HCT116 (cell line): ENCODE results near the gene CNTNAP2. TPM values are rescaled to one million over a fixed set of nuclear protein-coding genes. Genes with fewer than 3 reads are reported as not detected.

Source experiments
- ATAC-seq: fragments of 200-7000 bp; cut with Tn5 transposase; 2 replicates; pipeline ENCODE4 v1.9.1; 2020; ENCODE audit warnings: mild to moderate bottlenecking, moderate library complexity
- BruUV-seq: library from RNA; stranded (reverse); fragments of 400-500 nt; replicated peaks from 2 replicates; lab custom pipeline; 2021; lab: Mats Ljungman, UMichigan
- CTCF ChIA-PET: fragments of 300-600 bp; sonication (Branson Sonifier 250); formaldehyde crosslinking; loops from one replicate; lab custom pipeline; 2021; ENCODE audit warnings: antibody characterized with exemption; lab: Charles Lee
- POLR2A ChIA-PET: fragments of 300-600, 350-600 bp; sonication (Branson Sonifier 250); formaldehyde crosslinking; loops from one replicate; lab custom pipeline; 2021; ENCODE audit warnings: antibody characterized with exemption; lab: Charles Lee
- RAD21 ChIA-PET, 2 experiments: fragments of 300-600 bp; sonication (Branson Sonifier 250); formaldehyde crosslinking; loops; one replicate each; lab custom pipeline; 2023; ENCODE audit warnings: low total read pairs in 2 of 2; ENCODE audit not compliant: uncharacterized antibody in 2 of 2, unreplicated experiment in 2 of 2, low non-redundant PET in 1 of 2; lab: Charles Lee
- DNase-seq: peaks from one replicate; pipeline ENCODE4 v3.0.0-alpha.2; 2010; ENCODE audit warnings: low read depth, low spot score
- H2AFZ ChIP-seq: fragments of 200-600 bp; shearing (Covaris generic), sonication (generic); 2 replicates; pipeline ENCODE4 v1.6.1; 2017; ENCODE audit warnings: low read depth, mixed run types, mixed read lengths, antibody characterized with exemption, low read length; ENCODE audit not compliant: poor library complexity, severe bottlenecking
- H3K27ac ChIP-seq: 2 replicates; pipeline ENCODE4 v1.5.1; 2012; ENCODE audit warnings: low read depth, low read length
- H3K27me3 ChIP-seq: fragments of 200-600 bp; sonication (generic); 2 replicates; pipeline ENCODE4 v1.6.1; 2016; ENCODE audit warnings: mixed run types, low read length, mixed read lengths; ENCODE audit not compliant: insufficient read depth
- H3K36me3 ChIP-seq, 2 experiments: fragments of 200-500 bp in 1 of 2; fragments of 200-600 bp in 1 of 2; sonication (Bioruptor generic) in 1 of 2; sonication (generic) in 1 of 2; 2 replicates each; pipeline versions ENCODE4 v1.5.1 to v1.6.1; 2014 to 2016; ENCODE audit warnings: low read length in 2 of 2, inconsistent platforms in 1 of 2, mixed read lengths in 1 of 2, mixed run types in 1 of 2; ENCODE audit not compliant: insufficient read depth in 2 of 2, control insufficient read depth in 1 of 2
- H3K4me1 ChIP-seq, 2 experiments: fragments of 200-600 bp in 1 of 2; sonication (generic) in 1 of 2; 2 replicates each; pipeline versions ENCODE4 v1.5.1 to v1.6.1; 2012 to 2017; ENCODE audit warnings: low read length in 2 of 2, inconsistent platforms in 1 of 2, mild to moderate bottlenecking in 1 of 2, mixed read lengths in 1 of 2, mixed run types in 1 of 2, moderate library complexity in 1 of 2; ENCODE audit not compliant: insufficient read depth in 2 of 2, control insufficient read depth in 1 of 2
- H3K4me2 ChIP-seq: fragments of 200-600 bp; sonication (generic); 2 replicates; pipeline ENCODE4 v1.6.1; 2017; ENCODE audit warnings: mixed run types, low read length, mixed read lengths
- H3K4me3 ChIP-seq, 2 experiments: fragments of 200-600 bp in 1 of 2; sonication (generic) in 1 of 2; replicated peaks in 1 of 2; 2 replicates each; pipeline ENCODE4 v1.5.1; 2011 to 2016; ENCODE audit warnings: low read length in 2 of 2, control low read depth in 1 of 2, low read depth in 1 of 2, mild to moderate bottlenecking in 1 of 2, mixed read lengths in 1 of 2, mixed run types in 1 of 2
- H3K79me2 ChIP-seq: fragments of 200-600 bp; sonication (generic); 2 replicates; pipeline ENCODE4 v1.6.1; 2017; ENCODE audit warnings: mild to moderate bottlenecking, mixed run types, low read length, moderate library complexity, mixed read lengths; ENCODE audit not compliant: insufficient read depth
- H3K9ac ChIP-seq: fragments of 200-600 bp; sonication (generic); 2 replicates; pipeline ENCODE4 v1.6.1; 2016; ENCODE audit warnings: low read length, mixed read lengths
- H3K9me2 ChIP-seq: fragments of 200-600 bp; sonication (generic), shearing (Covaris generic); 2 replicates; pipeline ENCODE4 v1.6.1; 2017; ENCODE audit warnings: mixed run types, mild to moderate bottlenecking, moderate library complexity; ENCODE audit not compliant: insufficient read depth
- H3K9me3 ChIP-seq, 2 experiments: fragments of 200-500 bp in 1 of 2; fragments of 200-600 bp in 1 of 2; sonication (Bioruptor generic) in 1 of 2; sonication (generic) in 1 of 2; 2 replicates each; pipeline ENCODE4 v1.6.1; 2014 to 2017; ENCODE audit warnings: low read length in 2 of 2, mixed read lengths in 2 of 2, inconsistent platforms in 1 of 2, low read depth in 1 of 2, mild to moderate bottlenecking in 1 of 2, mixed run types in 1 of 2, moderate library complexity in 1 of 2; ENCODE audit not compliant: control insufficient read depth in 1 of 2, insufficient read depth in 1 of 2
- H4K20me1 ChIP-seq: fragments of 200-600 bp; sonication (generic), shearing (Covaris generic); 2 replicates; pipeline ENCODE4 v1.6.1; 2017; ENCODE audit warnings: mixed run types, mild to moderate bottlenecking, moderate library complexity; ENCODE audit not compliant: insufficient read depth
- ATF3 ChIP-seq: IDR thresholded peaks from 2 replicates; pipeline ENCODE4 v1.6.1; 2012
- CEBPB ChIP-seq: IDR thresholded peaks from 2 replicates; pipeline ENCODE4 v1.6.1; 2012; ENCODE audit warnings: low read depth
- CTCF ChIP-seq, 3 experiments: fragments of 200-600 bp in 1 of 3; sonication (generic) in 1 of 3; IDR thresholded peaks in 2 of 3; conservative IDR thresholded peaks in 1 of 3; 2 replicates each; pipeline ENCODE4 v1.5.1; 2012 to 2017; ENCODE audit warnings: low read depth in 2 of 3, low read length in 2 of 3, antibody characterized with exemption in 1 of 3, borderline replicate concordance in 1 of 3, control low read depth in 1 of 3, mild to moderate bottlenecking in 1 of 3, mixed read lengths in 1 of 3, mixed run types in 1 of 3, moderate library complexity in 1 of 3; ENCODE audit not compliant: insufficient read depth in 1 of 3
- ELF1 ChIP-seq: IDR thresholded peaks from 2 replicates; pipeline ENCODE4 v1.6.1; 2012; ENCODE audit warnings: low read depth, borderline replicate concordance
- EZH2 ChIP-seq: fragments of 200-600 bp; sonication (generic); IDR thresholded peaks from 2 replicates; pipeline ENCODE4 v1.6.1; 2017; ENCODE audit warnings: antibody characterized with exemption, mixed run types
- EZH2phosphoT487 ChIP-seq: fragments of 200-600 bp; IDR thresholded peaks from 2 replicates; pipeline ENCODE4 v1.6.1; 2018; ENCODE audit warnings: antibody characterized with exemption, borderline replicate concordance
- FOSL1 ChIP-seq: IDR thresholded peaks from 2 replicates; pipeline ENCODE4 v1.6.1; 2012; ENCODE audit warnings: low read depth
- JUND ChIP-seq: IDR thresholded peaks from 2 replicates; pipeline ENCODE4 v1.6.1; 2012
- MAX ChIP-seq: IDR thresholded peaks from 2 replicates; pipeline ENCODE4 v1.6.1; 2012
- POLR2A ChIP-seq: IDR thresholded peaks from 2 replicates; pipeline ENCODE4 v1.7.0; 2011; ENCODE audit warnings: borderline replicate concordance; ENCODE audit not compliant: insufficient read depth, insufficient read length; ENCODE audit errors: extremely low read depth
- REST ChIP-seq: IDR thresholded peaks from 2 replicates; pipeline ENCODE4 v1.6.1; 2012; ENCODE audit warnings: low read depth
- SIN3A ChIP-seq: IDR thresholded peaks from 2 replicates; pipeline ENCODE4 v1.6.1; 2012; ENCODE audit warnings: low read depth
- TCF7L2 ChIP-seq: IDR thresholded peaks from 2 replicates; pipeline ENCODE4 v1.7.0; 2011; ENCODE audit warnings: borderline replicate concordance, inconsistent platforms; ENCODE audit not compliant: insufficient read depth, insufficient read length; ENCODE audit errors: extremely low read depth
- ZBTB33 ChIP-seq: IDR thresholded peaks from 2 replicates; pipeline ENCODE4 v1.6.1; 2011; ENCODE audit warnings: mild to moderate bottlenecking, low read length, moderate library complexity; ENCODE audit not compliant: insufficient replicate concordance; ENCODE audit errors: extremely low read depth
- ZFX ChIP-seq: fragments of 450-650 bp; IDR thresholded peaks from 2 replicates; pipeline ENCODE4 v1.6.1; 2017
- ZNF274 ChIP-seq: fragments of 200-500 bp; sonication (Bioruptor generic); IDR thresholded peaks from 2 replicates; pipeline ENCODE4 v1.6.1; 2014; ENCODE audit warnings: mild to moderate bottlenecking, low read depth, low read length, inconsistent platforms
- intact Hi-C: fragments of 100-400 bp; cut with micrococcal nuclease; formaldehyde crosslinking; loops from 2 replicates; pipeline ENCODE4 v1.10.0; 2022
- total RNA-seq: library from RNA; stranded (reverse); gene quantifications from one replicate; pipeline ENCODE4 v1.2.1, GENCODE V29; 2021; ENCODE audit not compliant: unreplicated experiment

CNTNAP2 gene
- total RNA-seq, 1 experiment from 2014 or later = 0.37 TPM

GRCh38 chr7:147033641-147034040 lies 917.0 kb downstream of the CNTNAP2 start:
- no peak overlapping the region for H2AFZ ChIP-seq
- ATAC-seq = no peak
- no peak overlapping the region for H3K9ac ChIP-seq
- no TSS peak for BruUV-seq
- peaks cover 0 to 11% of the 10 kb centered on the region in 2 experiments; a peak in 3 of 4 replicates for H3K9me3 ChIP-seq
- POLR2A ChIA-PET = no interaction called here
- H3K9me2 ChIP-seq = no peaks in the 10 kb centered on the region
- no peak overlapping the region for H3K4me3 ChIP-seq
- no peaks in the 10 kb centered on the region for H4K20me1 ChIP-seq
- DNase-seq = no peak
- H3K4me2 ChIP-seq = no peak overlapping the region
- intact Hi-C loops = no loop called here
- CTCF ChIA-PET = no interaction called here
- H3K27ac ChIP-seq = no peak overlapping the region
- RAD21 ChIA-PET = no interaction called here
- no peaks in the 10 kb centered on the region for H3K27me3 ChIP-seq
- no peaks in the 10 kb centered on the region for H3K4me1 ChIP-seq
- no peaks in the 10 kb centered on the region for H3K36me3 ChIP-seq
- H3K79me2 ChIP-seq = no peaks in the 10 kb centered on the region
- no peak for TF ChIP-seq ATF3
- TF ChIP-seq ELF1 = no peak
- TF ChIP-seq CTCF (IDR thresholded peaks at IDR 0.05 in 2 of 3, conservative IDR thresholded peaks at IDR 0.05 in 1 of 3; ENCODE audit: borderline replicate concordance in 1 of 3, insufficient read depth in 1 of 3, low read depth in 2 of 3, low read length in 2 of 3) = no peak
- no peak for TF ChIP-seq ZNF274
- TF ChIP-seq CEBPB = no peak
- TF ChIP-seq SIN3A = no peak
- no peak for TF ChIP-seq MAX
- no peak for TF ChIP-seq TCF7L2
- TF ChIP-seq ZBTB33 = no peak
- TF ChIP-seq JUND = no peak
- no peak for TF ChIP-seq EZH2
- no peak for TF ChIP-seq REST
- no peak for TF ChIP-seq EZH2phosphoT487
- no peak for TF ChIP-seq ZFX
- TF ChIP-seq FOSL1 = no peak
- TF ChIP-seq POLR2A = no peak
